Left lobe of liver (tissue), 2 donors: ENCODE data around the gene RASA3. TPM values are rescaled to one million over a fixed set of nuclear protein-coding genes. Genes with fewer than 3 reads are reported as not detected.

Source experiments
- ATAC-seq: fragments of 200-7000 bp; cut with Tn5 transposase; one replicate; pipeline ENCODE4 v1.9.1; 2020; ENCODE audit warnings: mild to moderate bottlenecking, moderate library complexity
- DNase-seq: peaks from one replicate; pipeline ENCODE4 v3.0.0-alpha.2; 2020; ENCODE audit warnings: low spot score
- total RNA-seq: library from RNA; stranded (reverse); gene quantifications from one replicate; pipeline ENCODE4 v1.2.1, GENCODE V29; 2021
- donor health status: DM: no; HTN: no; CAD: no; lungs with moderate emphysema.
- donor health status: DM: no; HTN: yes; CAD: no.

Gene RASA3
- total RNA-seq, 1 donor from 2014 or later: 4.5 TPM

GRCh38 chr13:114070098-114070799 lies 62.2 kb downstream of the RASA3 start:
- ATAC-seq: no peak
- peak; percentile 38 for DNase-seq

- DNase-seq (peak; percentile 33), ATAC-seq (no peak)
Observed at GRCh38 chr13:114069376-114070097, 62.9 kb downstream of the RASA3 start.

GRCh38 chr13:114068656-114069318 lies 63.6 kb downstream of the RASA3 start:
- DNase-seq (no peak), ATAC-seq (no peak)

GRCh38 chr13:114067886-114068651 lies 64.4 kb downstream of the RASA3 start:
- DNase-seq (no peak), ATAC-seq (no peak)

GRCh38 chr13:114067381-114067885 lies 65.0 kb downstream of the RASA3 start:
- ATAC-seq (no peak), DNase-seq (no peak)

- ATAC-seq (no peak), DNase-seq (no peak)
Observed at GRCh38 chr13:114066956-114067355, 65.5 kb downstream of the RASA3 start.

- DNase-seq: no peak
- ATAC-seq: no peak
Observed at GRCh38 chr13:114065926-114066774, 66.3 kb downstream of the RASA3 start.

GRCh38 chr13:114065141-114065925 lies 67.1 kb downstream of the RASA3 start:
- peak; percentile 82 for ATAC-seq

GRCh38 chr13:114064450-114065140 lies 67.8 kb downstream of the RASA3 start:
- DNase-seq (no peak), ATAC-seq (peak; percentile 54)

More at GRCh38 chr13:114065141-114065925, 67.1 kb downstream of the RASA3 start:
- peak; percentile 75 for DNase-seq

- peak; percentile 61 for DNase-seq
- peak; percentile 38 for ATAC-seq
Observed at GRCh38 chr13:114063545-114064449, 68.6 kb downstream of the RASA3 start.

- DNase-seq: no peak
Observed at GRCh38 chr13:114062754-114063153, 69.7 kb downstream of the RASA3 start.

GRCh38 chr13:114062341-114062740 lies 70.1 kb downstream of the RASA3 start:
- DNase-seq (no peak), ATAC-seq (no peak)

More at GRCh38 chr13:114062754-114063153, 69.7 kb downstream of the RASA3 start:
- no peak for ATAC-seq

GRCh38 chr13:114061744-114062143 lies 70.7 kb downstream of the RASA3 start:
- no peak for DNase-seq
- ATAC-seq: no peak

- no peak for DNase-seq
Observed at GRCh38 chr13:114061047-114061446, 71.4 kb downstream of the RASA3 start.

GRCh38 chr13:114059946-114060860 lies 72.2 kb downstream of the RASA3 start:
- no peak for ATAC-seq
- DNase-seq: no peak

More at GRCh38 chr13:114061047-114061446, 71.4 kb downstream of the RASA3 start:
- ATAC-seq: no peak

- ATAC-seq (no peak), DNase-seq (no peak)
Observed at GRCh38 chr13:114059428-114059827, 73.0 kb downstream of the RASA3 start.
